ENCODE data around the gene CABP4. TPM values are rescaled to one million over a fixed set of nuclear protein-coding genes. Genes with fewer than 3 reads are reported as not detected.
A peak's percentile ranks its signal among the peaks of the same experiment; 100 is the strongest.

Gene CABP4
- total RNA-seq, 1 donor from 2014 or later = 0.98 TPM

DNA sequence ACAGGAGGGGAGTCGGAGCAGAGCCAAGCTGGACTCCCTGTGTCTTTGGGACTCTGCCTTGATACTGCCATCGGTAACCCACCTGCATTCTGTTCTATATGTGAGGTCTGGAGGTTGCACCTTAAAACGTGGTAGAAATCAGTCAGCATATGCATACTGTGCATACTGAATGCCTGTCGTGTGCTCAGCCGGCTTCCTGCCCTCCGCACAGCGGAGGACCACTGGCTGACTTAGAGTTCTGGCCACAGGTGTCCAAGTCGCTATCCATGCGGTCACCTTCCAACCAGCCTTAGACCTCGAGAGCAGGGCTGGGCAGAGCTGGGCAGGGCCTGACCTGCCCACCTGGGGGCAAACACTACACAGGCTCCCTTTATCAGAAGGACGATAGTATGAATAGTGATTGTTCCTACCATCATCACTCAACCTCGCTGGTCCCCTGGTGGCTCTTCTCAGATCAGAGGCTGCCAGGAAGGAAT lies 47.4 kb upstream of the CABP4 start:
- Histone ChIP-seq H3K27ac (no peak overlapping the region), H3K9me3 (no peaks in the 10 kb centered on the region), H3K36me3 (no peaks in the 10 kb centered on the region), H3K27me3 (no peaks in the 10 kb centered on the region), H3K4me1 (peaks cover 4% of the 10 kb centered on the region), H3K4me3 (no peak overlapping the region)
- intact Hi-C loops (cut with DNase I) = loop anchor here (10.0 kb wide), 2 partner anchors 57 to 207 kb away; partner anchors contain the start of gene TMEM134
- TF ChIP-seq POLR2AphosphoS5 (IDR thresholded peaks at IDR 0.05; ENCODE audit: insufficient read depth in 1 of 2, low read depth in 1 of 2) (no peak), POLR2A (IDR thresholded peaks at IDR 0.05) (no peak)
- TF ChIP-seq, protein P1, sequence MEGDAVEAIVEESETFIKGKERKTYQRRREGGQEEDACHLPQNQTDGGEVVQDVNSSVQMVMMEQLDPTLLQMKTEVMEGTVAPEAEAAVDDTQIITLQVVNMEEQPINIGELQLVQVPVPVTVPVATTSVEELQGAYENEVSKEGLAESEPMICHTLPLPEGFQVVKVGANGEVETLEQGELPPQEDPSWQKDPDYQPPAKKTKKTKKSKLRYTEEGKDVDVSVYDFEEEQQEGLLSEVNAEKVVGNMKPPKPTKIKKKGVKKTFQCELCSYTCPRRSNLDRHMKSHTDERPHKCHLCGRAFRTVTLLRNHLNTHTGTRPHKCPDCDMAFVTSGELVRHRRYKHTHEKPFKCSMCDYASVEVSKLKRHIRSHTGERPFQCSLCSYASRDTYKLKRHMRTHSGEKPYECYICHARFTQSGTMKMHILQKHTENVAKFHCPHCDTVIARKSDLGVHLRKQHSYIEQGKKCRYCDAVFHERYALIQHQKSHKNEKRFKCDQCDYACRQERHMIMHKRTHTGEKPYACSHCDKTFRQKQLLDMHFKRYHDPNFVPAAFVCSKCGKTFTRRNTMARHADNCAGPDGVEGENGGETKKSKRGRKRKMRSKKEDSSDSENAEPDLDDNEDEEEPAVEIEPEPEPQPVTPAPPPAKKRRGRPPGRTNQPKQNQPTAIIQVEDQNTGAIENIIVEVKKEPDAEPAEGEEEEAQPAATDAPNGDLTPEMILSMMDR (IDR thresholded peaks at IDR 0.05) = no peak
- no peak for DNase-seq (ENCODE audit: extremely low spot score in 2 of 2)

DNA sequence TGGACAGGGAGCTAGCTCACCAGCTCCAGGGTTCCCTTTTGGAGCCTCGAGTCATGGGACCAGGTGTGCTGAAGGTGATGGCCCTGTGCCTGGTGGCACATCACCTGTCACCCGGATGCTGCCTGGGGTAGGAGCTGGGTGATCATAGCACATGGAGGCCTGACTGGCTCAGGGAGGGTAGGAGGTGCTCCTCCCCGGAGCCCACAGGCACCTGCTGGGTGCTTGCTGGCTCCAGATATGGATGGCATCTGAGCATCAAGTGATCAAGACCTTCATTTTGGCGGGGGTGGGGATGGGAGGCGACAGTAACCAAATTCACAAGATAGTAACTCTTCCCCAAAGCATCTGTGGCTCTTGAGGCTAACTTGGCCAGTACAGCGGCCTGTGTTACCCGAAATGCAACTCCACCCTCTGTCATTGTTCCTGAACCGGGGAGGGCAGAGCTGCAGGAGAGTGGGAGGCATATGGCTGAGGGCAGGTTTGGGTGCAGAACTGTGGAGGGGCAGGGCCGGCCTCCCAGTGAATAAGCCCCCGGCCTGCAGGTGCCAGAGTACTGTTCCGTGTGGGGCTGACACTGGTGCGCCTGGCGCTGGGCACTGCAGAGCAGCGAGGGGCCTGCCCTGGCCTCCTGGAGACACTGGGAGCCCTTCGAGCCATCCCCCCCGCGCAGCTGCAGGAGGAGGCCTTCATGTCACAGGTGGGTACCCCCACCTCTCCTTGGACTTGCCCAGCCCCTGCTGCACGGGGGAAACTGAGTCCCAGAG lies 46.5 kb upstream of the CABP4 start:
- intact Hi-C loops (cut with DNase I) = loop anchor here (10.0 kb wide), 2 partner anchors 56 to 206 kb away; partner anchors contain the start of gene TMEM134
- Histone ChIP-seq H3K27ac (no peak overlapping the region), H3K4me1 (no peaks in the 10 kb centered on the region), H3K9me3 (no peaks in the 10 kb centered on the region), H3K27me3 (no peaks in the 10 kb centered on the region), H3K36me3 (no peaks in the 10 kb centered on the region), H3K4me3 (no peak overlapping the region)
- DNase-seq (ENCODE audit: extremely low spot score in 2 of 2) = no peak
- TF ChIP-seq, protein P1 (IDR thresholded peaks at IDR 0.05) = no peak
- TF ChIP-seq POLR2A (IDR thresholded peaks at IDR 0.05) = no peak
- TF ChIP-seq POLR2AphosphoS5 (IDR thresholded peaks at IDR 0.05; ENCODE audit: insufficient read depth in 1 of 2, low read depth in 1 of 2) = no peak

DNA sequence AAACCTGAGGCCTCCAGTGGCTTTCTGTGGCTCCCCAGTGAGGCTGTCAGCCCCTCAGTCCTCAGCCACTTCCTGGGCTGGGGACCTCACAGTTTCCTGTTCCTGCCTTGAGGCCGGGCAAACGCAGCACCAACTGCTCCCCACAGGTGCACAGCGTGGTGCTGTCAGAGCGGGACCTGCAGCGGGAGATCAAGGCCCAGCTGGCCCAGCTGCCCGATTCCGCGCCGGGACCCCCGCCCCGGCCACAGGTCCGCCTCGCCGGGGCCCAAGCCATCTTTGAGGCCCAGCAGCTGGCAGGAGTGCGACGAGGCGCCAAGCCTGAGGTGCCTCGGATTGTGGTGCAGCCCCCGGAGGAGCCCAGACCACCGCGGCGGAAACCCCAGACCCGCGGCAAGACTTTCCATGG lies 45.9 kb upstream of the CABP4 start:
- intact Hi-C loops (cut with DNase I) = loop anchor here (10.0 kb wide), 2 partner anchors 56 to 206 kb away; partner anchors contain the start of gene TMEM134
- H3K4me1 ChIP-seq = no peaks in the 10 kb centered on the region
- H3K27me3 ChIP-seq = no peaks in the 10 kb centered on the region
- no peak for DNase-seq (ENCODE audit: extremely low spot score in 2 of 2)
- no peak overlapping the region for H3K27ac ChIP-seq
- no peaks in the 10 kb centered on the region for H3K9me3 ChIP-seq
- TF ChIP-seq POLR2AphosphoS5 (IDR thresholded peaks at IDR 0.05; ENCODE audit: insufficient read depth in 1 of 2, low read depth in 1 of 2) (peak in 1 of 2 donors; percentile 27), POLR2A (IDR thresholded peaks at IDR 0.05) (no peak)
- no peaks in the 10 kb centered on the region for H3K36me3 ChIP-seq
- H3K4me3 ChIP-seq = no peak overlapping the region

DNA sequence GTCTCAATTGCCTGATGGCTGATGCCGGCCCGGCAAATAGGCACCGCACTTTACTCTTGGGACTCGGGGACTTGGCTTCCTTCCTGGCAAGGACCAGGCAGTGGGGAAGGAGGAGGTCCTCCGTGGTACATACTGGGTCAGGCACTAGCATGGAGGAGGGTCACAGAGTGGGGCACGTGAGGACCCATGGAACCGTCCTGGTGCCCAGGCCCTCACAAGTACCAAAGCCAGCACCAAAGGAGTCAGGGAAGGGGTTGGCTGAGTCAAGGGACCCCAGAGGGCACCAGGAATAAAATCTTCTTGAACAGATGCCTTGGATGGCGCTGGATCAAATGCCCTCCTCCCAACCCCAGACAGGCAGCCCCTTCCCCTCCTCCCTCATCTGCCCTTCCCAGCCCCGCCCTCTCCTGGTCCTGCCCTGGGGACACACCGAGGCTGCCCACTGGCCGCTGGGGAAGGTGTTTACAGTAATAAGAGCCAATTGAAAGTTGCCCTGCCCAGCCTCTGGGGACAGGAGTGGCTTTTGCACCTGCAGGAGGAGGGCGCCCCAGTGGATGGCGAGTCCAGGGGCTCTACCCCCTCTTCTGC lies 45.3 kb upstream of the CABP4 start:
- TF ChIP-seq POLR2A (IDR thresholded peaks at IDR 0.05) (no peak), POLR2AphosphoS5 (IDR thresholded peaks at IDR 0.05; ENCODE audit: insufficient read depth in 1 of 2, low read depth in 1 of 2) (no peak)
- TF ChIP-seq, protein P1 (IDR thresholded peaks at IDR 0.05) = no peak
- Histone ChIP-seq H3K9me3 (no peaks in the 10 kb centered on the region), H3K36me3 (no peaks in the 10 kb centered on the region), H3K4me3 (no peak overlapping the region), H3K4me1 (peaks cover 3% of the 10 kb centered on the region), H3K27me3 (peaks cover 1% of the 10 kb centered on the region), H3K27ac (no peak overlapping the region)
- intact Hi-C loops (cut with DNase I) = loop anchor here (10.0 kb wide), 2 partner anchors 55 to 205 kb away; partner anchors contain the start of gene TMEM134
- DNase-seq (ENCODE audit: extremely low spot score in 2 of 2) = no peak

DNA sequence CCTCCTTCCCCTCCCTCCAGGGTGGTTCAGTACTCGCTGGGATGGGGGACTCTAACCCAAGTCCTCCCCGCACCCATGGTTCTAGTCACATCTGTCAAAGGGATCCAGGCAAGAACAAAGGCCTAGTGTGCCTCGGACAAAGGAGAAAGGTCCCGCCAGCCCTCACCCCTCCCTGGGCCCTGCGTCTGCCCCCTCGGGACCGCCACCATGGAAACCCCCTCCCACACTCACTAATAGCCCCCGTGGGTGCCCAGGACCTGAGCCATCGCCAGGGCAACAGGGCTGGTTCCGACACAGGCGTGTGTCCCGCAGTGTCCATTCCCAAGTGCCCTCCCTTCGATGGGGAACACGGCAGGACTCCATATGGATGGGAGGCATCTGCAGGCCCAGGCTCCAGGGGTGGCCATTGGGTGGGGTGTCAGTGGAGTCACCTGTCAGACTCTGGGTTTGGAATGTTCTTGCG lies 44.8 kb upstream of the CABP4 start:
- Histone ChIP-seq H3K9me3 (no peaks in the 10 kb centered on the region), H3K27me3 (peaks cover 5% of the 10 kb centered on the region), H3K4me3 (no peak overlapping the region), H3K36me3 (no peaks in the 10 kb centered on the region), H3K27ac (no peak overlapping the region), H3K4me1 (peaks cover 8% of the 10 kb centered on the region)
- intact Hi-C loops (cut with DNase I) = no loop called here
- DNase-seq (ENCODE audit: extremely low spot score in 2 of 2) = no peak
- TF ChIP-seq POLR2A (IDR thresholded peaks at IDR 0.05) = no peak
- TF ChIP-seq, protein P1 (IDR thresholded peaks at IDR 0.05) = no peak
- TF ChIP-seq POLR2AphosphoS5 (IDR thresholded peaks at IDR 0.05; ENCODE audit: insufficient read depth in 1 of 2, low read depth in 1 of 2) = no peak
